ENCODE measurements around the gene ARHGEF25. TPM values are rescaled to one million over a fixed set of nuclear protein-coding genes. Genes with fewer than 3 reads are reported as not detected.

The ARHGEF25 gene
- total RNA-seq, 1 experiment from 2014 or later, result not detected

- Histone ChIP-seq H4K20me1 (ENCODE audit: insufficient read depth, low read depth, low read length) (no peaks in the 10 kb centered on the region; the same call in 1 of the 2 replicates), H3K27me3 (ENCODE audit: low read length) (no peaks in the 10 kb centered on the region)
- DNase-seq, result no peak
These were observed 15.1 kb downstream of the ARHGEF25 start for GRCh38 chr12:57626111-57626920.

DNA sequence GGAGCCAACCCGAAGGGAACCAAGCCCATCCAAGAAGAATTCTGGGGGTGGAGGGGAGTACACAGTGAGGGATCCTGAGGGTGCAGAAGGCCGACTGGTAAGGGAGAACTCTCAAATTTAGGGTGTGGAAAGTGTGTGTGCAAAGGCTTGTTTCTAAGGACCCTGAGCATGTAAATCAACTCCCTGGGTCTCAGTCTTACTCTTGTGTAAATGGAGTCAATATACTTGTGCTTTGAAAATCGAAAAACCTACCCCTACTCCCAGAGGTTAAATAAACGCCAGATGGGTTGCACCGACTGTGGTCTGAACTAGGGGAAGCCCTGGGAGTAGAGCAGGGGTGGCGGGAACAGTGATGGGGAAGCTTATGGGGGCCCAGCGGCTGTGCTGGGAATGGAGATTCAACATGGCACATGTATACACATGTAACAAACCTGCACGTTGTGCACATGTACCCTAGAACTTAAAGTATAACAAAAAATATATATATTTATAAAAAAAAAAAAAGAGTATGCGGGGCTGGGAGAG lies 15.7 kb downstream of the ARHGEF25 start:
- no peak overlapping the region for H2AFZ ChIP-seq (ENCODE audit: low read length)
- H3K27ac ChIP-seq (ENCODE audit: low read length), result no peak overlapping the region
- no peak for DNase-seq
- H3K9me2 ChIP-seq (replicated peaks; ENCODE audit: insufficient read depth, low read length), result no peaks in the 10 kb centered on the region
- no peaks in the 10 kb centered on the region for H3K4me1 ChIP-seq (ENCODE audit: low read length)
- H3K9ac ChIP-seq (ENCODE audit: low read length), result no peak overlapping the region
- no peak overlapping the region for H3K4me3 ChIP-seq (ENCODE audit: low read length)
- no peaks in the 10 kb centered on the region for H3K79me2 ChIP-seq (ENCODE audit: low read length)
- no peaks in the 10 kb centered on the region for H3K36me3 ChIP-seq (ENCODE audit: insufficient read depth, low read length)
- no peak overlapping the region for H3K4me2 ChIP-seq (ENCODE audit: low read depth, low read length, poor library complexity, severe bottlenecking)
- no peaks in the 10 kb centered on the region; the same call in 1 of the 2 replicates for H4K20me1 ChIP-seq (ENCODE audit: insufficient read depth, low read depth, low read length)
- H3K27me3 ChIP-seq (ENCODE audit: low read length), result no peaks in the 10 kb centered on the region
- H3K9me3 ChIP-seq (ENCODE audit: low read length), result no peaks in the 10 kb centered on the region

More at GRCh38 chr12:57626111-57626920, 15.1 kb downstream of the ARHGEF25 start:
- H3K9ac ChIP-seq (ENCODE audit: low read length), result no peak overlapping the region
- no peaks in the 10 kb centered on the region for H3K9me2 ChIP-seq (replicated peaks; ENCODE audit: insufficient read depth, low read length)
- no peaks in the 10 kb centered on the region for H3K36me3 ChIP-seq (ENCODE audit: insufficient read depth, low read length)
- no peaks in the 10 kb centered on the region for H3K9me3 ChIP-seq (ENCODE audit: low read length)
- no peak overlapping the region for H3K27ac ChIP-seq (ENCODE audit: low read length)
- H3K79me2 ChIP-seq (ENCODE audit: low read length), result no peaks in the 10 kb centered on the region
- no peak overlapping the region for H3K4me2 ChIP-seq (ENCODE audit: low read depth, low read length, poor library complexity, severe bottlenecking)
- H3K4me3 ChIP-seq (ENCODE audit: low read length), result no peak overlapping the region
- no peak overlapping the region for H2AFZ ChIP-seq (ENCODE audit: low read length)
- no peaks in the 10 kb centered on the region for H3K4me1 ChIP-seq (ENCODE audit: low read length)

DNA sequence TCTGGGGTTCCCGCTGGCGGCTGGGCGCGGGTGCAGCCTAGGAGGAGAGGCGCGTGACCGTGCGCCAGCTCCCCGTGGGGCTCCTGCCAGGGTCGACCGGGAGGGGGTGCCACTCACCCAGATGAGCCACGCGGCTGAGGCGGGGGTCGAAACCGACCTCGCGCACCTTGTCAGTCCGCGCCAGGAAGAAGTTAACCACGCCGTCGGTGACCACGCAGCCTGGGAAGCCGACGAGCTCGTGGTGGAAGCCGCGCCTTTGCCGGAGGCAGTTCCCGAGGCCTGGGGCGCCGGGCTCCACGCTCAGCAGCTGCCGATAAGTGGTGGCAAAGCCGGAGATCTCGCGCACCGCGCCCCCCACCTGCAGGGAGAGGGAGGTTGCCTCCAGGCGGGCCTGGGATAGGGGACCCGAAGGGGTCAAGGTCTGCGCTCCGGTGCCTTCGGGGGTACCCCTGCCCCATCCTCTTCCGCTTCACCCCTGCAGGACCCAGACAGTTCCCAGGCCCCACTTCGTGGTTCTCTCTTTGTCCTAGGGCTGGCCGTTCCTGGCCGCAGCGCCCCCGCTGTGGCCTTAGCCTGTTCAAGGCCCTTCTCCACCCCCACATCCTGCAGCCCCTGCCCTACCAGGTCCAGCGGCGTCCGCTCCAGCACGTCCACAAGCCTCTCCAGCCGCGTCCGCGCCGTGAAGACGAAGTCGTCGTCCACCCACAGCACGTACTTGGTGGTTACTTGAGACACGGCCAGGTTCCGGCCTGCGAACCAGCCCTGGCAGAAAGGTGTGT lies 16.5 kb downstream of the ARHGEF25 start:
- Histone ChIP-seq H3K9me3 (ENCODE audit: low read length) (no peaks in the 10 kb centered on the region), H3K4me2 (ENCODE audit: low read depth, low read length, poor library complexity, severe bottlenecking) (no peak overlapping the region), H3K27ac (ENCODE audit: low read length) (no peak overlapping the region), H3K27me3 (ENCODE audit: low read length) (no peaks in the 10 kb centered on the region), H4K20me1 (ENCODE audit: insufficient read depth, low read depth, low read length) (no peaks in the 10 kb centered on the region; the same call in 1 of the 2 replicates), H3K9me2 (replicated peaks; ENCODE audit: insufficient read depth, low read length) (no peaks in the 10 kb centered on the region), H3K79me2 (ENCODE audit: low read length) (no peaks in the 10 kb centered on the region), H2AFZ (ENCODE audit: low read length) (no peak overlapping the region), H3K4me1 (ENCODE audit: low read length) (peaks cover 3% of the 10 kb centered on the region), H3K9ac (ENCODE audit: low read length) (no peak overlapping the region), H3K4me3 (ENCODE audit: low read length) (no peak overlapping the region), H3K36me3 (ENCODE audit: insufficient read depth, low read length) (no peaks in the 10 kb centered on the region)
- DNase-seq, result no peak

GRCh38 chr12:57628280-57629191 lies 17.3 kb downstream of the ARHGEF25 start:
- H3K27ac ChIP-seq (ENCODE audit: low read length), result no peak overlapping the region
- DNase-seq, result no peak
- no peak overlapping the region for H2AFZ ChIP-seq (ENCODE audit: low read length)
- H3K9me2 ChIP-seq (replicated peaks; ENCODE audit: insufficient read depth, low read length), result no peaks in the 10 kb centered on the region
- no peaks in the 10 kb centered on the region for H3K27me3 ChIP-seq (ENCODE audit: low read length)
- H3K79me2 ChIP-seq (ENCODE audit: low read length), result no peaks in the 10 kb centered on the region
- no peaks in the 10 kb centered on the region for H3K36me3 ChIP-seq (ENCODE audit: insufficient read depth, low read length)
- H3K9me3 ChIP-seq (ENCODE audit: low read length), result no peaks in the 10 kb centered on the region
- H3K4me2 ChIP-seq (ENCODE audit: low read depth, low read length, poor library complexity, severe bottlenecking), result no peak overlapping the region
- H4K20me1 ChIP-seq (ENCODE audit: insufficient read depth, low read depth, low read length), result no peaks in the 10 kb centered on the region; the same call in 1 of the 2 replicates
- H3K4me3 ChIP-seq (ENCODE audit: low read length), result no peak overlapping the region
- H3K4me1 ChIP-seq (ENCODE audit: low read length), result peaks cover 12% of the 10 kb centered on the region
- no peak overlapping the region for H3K9ac ChIP-seq (ENCODE audit: low read length)

DNA sequence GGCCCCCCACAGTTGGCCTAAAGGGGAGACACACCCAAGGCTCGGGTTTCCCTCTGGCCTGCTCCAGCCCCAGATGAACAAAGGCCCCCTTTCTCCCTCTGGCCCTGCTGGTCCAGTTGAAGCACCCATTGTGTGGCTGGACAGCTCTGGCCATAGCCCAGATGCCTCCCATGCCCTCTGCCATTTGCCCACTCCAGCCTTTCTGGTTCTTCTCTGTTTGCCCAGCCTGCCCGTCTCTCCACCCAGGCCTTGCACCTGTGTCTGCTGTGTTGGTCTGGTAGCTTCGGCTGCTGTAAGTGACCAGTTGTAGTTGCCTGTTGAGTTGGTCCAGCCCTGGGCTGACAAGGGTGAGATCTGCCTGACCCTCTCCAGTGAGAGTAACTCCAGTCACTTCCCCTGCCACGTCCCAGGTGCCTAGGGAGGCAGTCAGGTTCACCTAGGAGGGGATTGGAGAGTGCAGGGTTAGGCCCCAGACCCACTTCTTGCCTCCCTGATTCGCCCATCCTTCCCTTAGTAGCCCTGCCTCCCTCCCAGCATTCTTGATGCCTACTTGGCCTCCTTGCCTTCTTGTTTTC lies 18.7 kb downstream of the ARHGEF25 start:
- Histone ChIP-seq H3K4me1 (ENCODE audit: low read length) (peaks cover 13% of the 10 kb centered on the region), H4K20me1 (ENCODE audit: insufficient read depth, low read depth, low read length) (no peaks in the 10 kb centered on the region; the same call in 1 of the 2 replicates), H3K4me3 (ENCODE audit: low read length) (no peak overlapping the region), H3K27ac (ENCODE audit: low read length) (no peak overlapping the region), H3K36me3 (ENCODE audit: insufficient read depth, low read length) (no peaks in the 10 kb centered on the region), H2AFZ (ENCODE audit: low read length) (no peak overlapping the region), H3K9me3 (ENCODE audit: low read length) (no peaks in the 10 kb centered on the region), H3K4me2 (ENCODE audit: low read depth, low read length, poor library complexity, severe bottlenecking) (no peak overlapping the region), H3K27me3 (ENCODE audit: low read length) (no peaks in the 10 kb centered on the region), H3K9me2 (replicated peaks; ENCODE audit: insufficient read depth, low read length) (no peaks in the 10 kb centered on the region), H3K79me2 (ENCODE audit: low read length) (no peaks in the 10 kb centered on the region), H3K9ac (ENCODE audit: low read length) (no peak overlapping the region)
- DNase-seq, result no peak

DNA sequence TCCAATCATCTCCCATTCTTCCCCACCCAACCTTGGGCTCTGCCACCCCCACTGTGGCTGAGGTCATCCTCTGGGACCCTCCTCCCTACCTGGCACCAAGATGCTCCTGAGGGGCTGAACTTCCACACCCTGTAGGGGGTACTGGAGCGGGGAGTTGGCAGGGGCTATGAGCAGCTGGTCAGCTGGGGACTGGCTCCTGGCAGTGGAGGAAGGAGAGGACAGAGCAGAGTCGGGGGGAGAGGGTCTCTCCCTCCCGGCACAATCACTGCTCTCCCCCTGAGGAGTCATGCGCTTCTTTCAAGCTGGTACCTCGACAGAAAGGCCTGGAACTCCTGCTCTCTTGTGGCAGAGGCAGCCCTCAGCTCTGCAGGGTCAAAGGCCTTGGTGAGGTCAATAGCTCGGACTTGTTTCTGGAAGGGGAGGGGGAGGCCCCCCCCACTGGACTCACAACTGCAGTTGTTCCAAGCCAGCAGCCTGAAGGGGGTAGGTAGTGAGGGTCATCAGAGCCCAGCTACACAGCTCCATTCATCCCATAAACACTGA lies 19.7 kb downstream of the ARHGEF25 start:
- Histone ChIP-seq H3K9ac (ENCODE audit: low read length) (no peak overlapping the region), H3K36me3 (ENCODE audit: insufficient read depth, low read length) (no peaks in the 10 kb centered on the region), H3K4me3 (ENCODE audit: low read length) (no peak overlapping the region), H3K27me3 (ENCODE audit: low read length) (no peaks in the 10 kb centered on the region), H3K4me2 (ENCODE audit: low read depth, low read length, poor library complexity, severe bottlenecking) (no peak overlapping the region), H3K9me3 (ENCODE audit: low read length) (no peaks in the 10 kb centered on the region), H3K79me2 (ENCODE audit: low read length) (no peaks in the 10 kb centered on the region), H3K27ac (ENCODE audit: low read length) (no peak overlapping the region), H2AFZ (ENCODE audit: low read length) (no peak overlapping the region), H3K9me2 (replicated peaks; ENCODE audit: insufficient read depth, low read length) (no peaks in the 10 kb centered on the region), H3K4me1 (ENCODE audit: low read length) (peaks cover 13% of the 10 kb centered on the region), H4K20me1 (ENCODE audit: insufficient read depth, low read depth, low read length) (no peaks in the 10 kb centered on the region)
- no peak for DNase-seq

DNA sequence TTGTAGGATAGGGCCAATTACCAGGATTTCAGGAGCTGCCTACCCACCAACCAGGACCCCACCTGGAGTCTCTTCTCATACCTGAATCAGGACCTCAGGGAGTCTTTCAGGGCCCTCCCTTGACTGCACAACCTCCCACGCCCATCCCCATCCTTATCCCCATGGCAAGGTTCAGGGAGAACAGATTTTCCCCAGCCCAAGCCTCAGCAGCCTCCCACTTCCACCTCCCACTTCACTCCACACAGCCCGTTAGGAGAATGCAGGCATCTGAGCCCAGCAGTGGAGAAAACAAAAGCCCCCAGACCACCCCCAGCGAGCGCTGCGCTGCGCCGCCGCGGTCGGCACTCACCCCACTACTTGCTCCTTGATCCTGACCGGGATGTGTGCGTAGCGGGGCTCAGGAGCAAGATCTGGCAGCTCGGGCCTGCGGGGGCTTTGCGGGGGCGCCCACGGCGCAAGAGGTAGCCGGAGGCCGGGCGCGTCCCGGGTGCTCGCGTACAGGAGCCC lies 20.4 kb downstream of the ARHGEF25 start:
- Histone ChIP-seq H3K9me3 (ENCODE audit: low read length) (no peaks in the 10 kb centered on the region), H3K4me1 (ENCODE audit: low read length) (peaks cover 13% of the 10 kb centered on the region), H2AFZ (ENCODE audit: low read length) (no peak overlapping the region), H3K4me3 (ENCODE audit: low read length) (no peak overlapping the region), H3K27ac (ENCODE audit: low read length) (no peak overlapping the region), H3K9me2 (replicated peaks; ENCODE audit: insufficient read depth, low read length) (no peaks in the 10 kb centered on the region), H3K79me2 (ENCODE audit: low read length) (no peaks in the 10 kb centered on the region), H4K20me1 (ENCODE audit: insufficient read depth, low read depth, low read length) (no peaks in the 10 kb centered on the region), H3K4me2 (ENCODE audit: low read depth, low read length, poor library complexity, severe bottlenecking) (no peak overlapping the region), H3K9ac (ENCODE audit: low read length) (no peak overlapping the region), H3K27me3 (ENCODE audit: low read length) (no peaks in the 10 kb centered on the region), H3K36me3 (ENCODE audit: insufficient read depth, low read length) (no peaks in the 10 kb centered on the region)
- no peak for DNase-seq

All from Karpas-422 (cell line).